Coronary artery (tissue), 2 donors: ENCODE measurements around the gene CALY.

Experiments
- DNase-seq: peaks from one replicate; pipeline ENCODE4 v3.0.0-alpha.2; 2017; ENCODE audit warnings: low spot score
- H3K27ac ChIP-seq, 2 donors: fragments of 200-600 bp; sonication (generic); one replicate each; pipeline ENCODE4 v1.5.1; 2016 to 2019
- H3K4me3 ChIP-seq: fragments of 200-600 bp; sonication (generic); 2 replicates; pipeline ENCODE4 v1.5.1; 2016; ENCODE audit warnings: mild to moderate bottlenecking, moderate library complexity
- TF ChIP-seq, protein P1 (sequence below): fragments of 200-600 bp; sonication (generic); IDR thresholded peaks from one replicate; pipeline ENCODE4 v1.5.1; 2019; ENCODE audit warnings: antibody characterized with exemption

CALY gene

GRCh38 chr10:133335246-133336117 is 1.2 kb downstream of the CALY start:
- H3K4me3 ChIP-seq: peak overlapping the region; percentile 69
- no peak overlapping the region for H3K27ac ChIP-seq
- DNase-seq: no peak
- TF ChIP-seq, protein P1, sequence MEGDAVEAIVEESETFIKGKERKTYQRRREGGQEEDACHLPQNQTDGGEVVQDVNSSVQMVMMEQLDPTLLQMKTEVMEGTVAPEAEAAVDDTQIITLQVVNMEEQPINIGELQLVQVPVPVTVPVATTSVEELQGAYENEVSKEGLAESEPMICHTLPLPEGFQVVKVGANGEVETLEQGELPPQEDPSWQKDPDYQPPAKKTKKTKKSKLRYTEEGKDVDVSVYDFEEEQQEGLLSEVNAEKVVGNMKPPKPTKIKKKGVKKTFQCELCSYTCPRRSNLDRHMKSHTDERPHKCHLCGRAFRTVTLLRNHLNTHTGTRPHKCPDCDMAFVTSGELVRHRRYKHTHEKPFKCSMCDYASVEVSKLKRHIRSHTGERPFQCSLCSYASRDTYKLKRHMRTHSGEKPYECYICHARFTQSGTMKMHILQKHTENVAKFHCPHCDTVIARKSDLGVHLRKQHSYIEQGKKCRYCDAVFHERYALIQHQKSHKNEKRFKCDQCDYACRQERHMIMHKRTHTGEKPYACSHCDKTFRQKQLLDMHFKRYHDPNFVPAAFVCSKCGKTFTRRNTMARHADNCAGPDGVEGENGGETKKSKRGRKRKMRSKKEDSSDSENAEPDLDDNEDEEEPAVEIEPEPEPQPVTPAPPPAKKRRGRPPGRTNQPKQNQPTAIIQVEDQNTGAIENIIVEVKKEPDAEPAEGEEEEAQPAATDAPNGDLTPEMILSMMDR: no peak

DNA sequence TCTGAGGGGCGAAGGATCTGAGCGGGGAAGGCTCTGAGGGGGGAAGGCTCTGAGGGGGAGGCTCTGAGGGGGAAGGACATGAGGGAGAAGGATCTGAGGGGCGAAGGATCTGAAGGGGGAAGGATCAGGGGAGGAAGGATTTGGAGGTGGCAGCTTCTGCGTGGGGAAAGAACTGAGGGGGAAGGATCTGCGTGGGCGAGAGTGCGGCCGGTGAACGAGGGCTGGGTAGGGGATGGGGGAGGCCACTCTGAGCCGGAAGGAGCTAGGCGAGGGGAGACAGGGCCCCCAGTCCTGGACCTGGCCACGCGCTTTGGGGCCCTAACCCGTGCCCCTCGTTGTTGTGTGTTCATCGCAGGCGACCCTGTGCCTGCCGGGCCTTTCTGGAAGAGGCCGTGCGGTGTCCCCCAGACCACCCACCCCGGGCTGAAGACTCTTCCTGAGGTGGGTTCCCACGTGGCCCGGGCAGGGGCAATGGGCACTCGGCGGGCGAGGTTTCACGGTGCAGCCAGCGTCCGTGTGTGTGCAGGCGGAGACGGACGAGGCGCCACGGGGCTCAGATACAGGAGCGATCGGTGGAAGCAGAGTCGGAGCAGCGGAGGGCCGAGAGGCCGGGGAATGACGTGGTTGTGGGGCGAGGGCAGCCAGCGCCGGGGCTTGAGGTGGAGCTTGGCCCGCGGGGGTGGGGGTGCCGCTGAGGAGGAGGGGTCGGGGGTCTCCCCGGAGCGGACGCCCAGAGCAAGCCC is 2.0 kb downstream of the CALY start:
- H3K27ac ChIP-seq: no peak overlapping the region
- DNase-seq: no peak
- peak overlapping the region; percentile 69 for H3K4me3 ChIP-seq
- TF ChIP-seq, protein P1: no peak

DNA sequence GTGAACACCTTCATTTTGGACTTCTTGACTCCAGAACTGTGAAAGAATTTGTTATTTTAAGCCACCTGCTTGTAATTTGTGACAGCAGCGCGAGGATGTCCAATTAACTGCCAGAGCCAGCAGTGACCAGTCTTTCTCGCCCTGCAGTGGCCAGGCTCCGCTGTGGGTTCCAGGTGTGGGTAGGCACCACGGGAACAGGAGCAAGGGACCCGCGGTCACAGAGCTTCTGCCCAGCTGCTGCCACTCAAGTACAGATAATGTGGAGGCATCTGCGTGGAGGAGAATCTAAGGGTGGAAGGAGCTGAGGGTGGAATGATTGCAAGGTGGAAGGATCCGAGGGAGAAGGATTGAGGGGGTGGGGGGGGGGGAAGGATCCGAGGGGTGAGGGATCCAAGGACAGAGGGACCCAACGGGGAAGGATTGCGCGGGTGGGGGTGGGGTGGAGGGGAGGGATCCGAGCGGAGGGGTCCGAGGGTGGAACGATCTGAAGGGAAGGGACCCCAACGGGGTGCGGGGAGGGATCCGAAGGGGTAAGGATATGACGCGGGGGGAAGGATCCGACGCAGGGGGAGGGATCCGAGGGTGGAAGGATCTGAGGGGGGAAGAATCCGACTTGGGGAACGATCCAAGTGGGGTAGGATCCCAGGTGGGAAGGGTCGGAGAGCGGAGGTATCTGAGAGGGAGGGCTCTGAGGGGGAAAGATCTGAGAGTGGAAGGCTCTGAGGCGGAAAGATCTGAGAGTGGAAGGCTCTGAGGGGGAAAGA is 3.6 kb downstream of the CALY start:
- DNase-seq: no peak
- TF ChIP-seq, protein P1: no peak
- Histone ChIP-seq H3K4me3 (no peak overlapping the region), H3K27ac (no peak overlapping the region)

DNA sequence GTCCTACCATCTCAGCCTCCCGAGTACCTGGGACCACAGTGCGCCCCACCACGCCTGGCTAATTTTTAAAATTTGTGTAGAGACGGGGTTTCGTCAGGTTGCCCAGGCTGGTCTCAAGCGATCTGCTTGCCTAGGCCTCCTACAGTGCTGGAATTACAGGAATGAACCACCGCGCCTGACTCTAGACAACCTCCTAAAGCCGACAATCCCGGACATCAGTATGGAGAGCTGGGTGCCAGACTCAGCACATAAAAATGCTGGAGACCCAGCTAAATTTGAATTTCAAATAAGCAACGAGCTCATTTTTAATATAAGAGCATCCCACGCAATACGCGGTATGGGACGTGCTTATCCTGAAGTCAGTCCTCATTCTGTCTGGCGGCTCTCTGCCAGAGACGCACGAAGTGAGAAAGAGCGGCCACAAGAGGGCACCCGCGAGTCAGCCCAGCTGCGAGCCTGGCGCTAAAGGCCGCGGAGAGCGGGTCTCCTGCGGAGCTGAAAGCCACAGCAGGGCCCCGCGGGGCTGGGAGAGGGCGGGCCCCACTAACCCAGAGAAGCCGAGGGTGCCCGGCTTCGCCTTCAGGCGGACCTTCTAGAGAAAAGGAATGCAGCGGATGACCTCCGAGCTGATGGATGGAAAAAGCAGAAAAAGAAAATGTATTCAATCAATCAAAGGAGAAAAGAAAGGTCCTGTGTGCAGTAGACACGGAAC is 7.0 kb downstream of the CALY start:
- no peak overlapping the region for H3K27ac ChIP-seq
- DNase-seq: no peak
- peak overlapping the region; percentile 27 for H3K4me3 ChIP-seq
- TF ChIP-seq, protein P1: peak; percentile 92

- no peak for DNase-seq
- TF ChIP-seq, protein P1: no peak
- Histone ChIP-seq H3K27ac (no peak overlapping the region), H3K4me3 (no peak overlapping the region)
Measured at GRCh38 chr10:133328358-133329343, 8.0 kb downstream of the CALY start.
